Activated CD8-positive, alpha-beta T cell treated with anti-CD3 and anti-CD28 coated beads for 36 hours (primary cell): ENCODE measurements around the gene SOX10. TPM values are rescaled to one million over a fixed set of nuclear protein-coding genes. Genes with fewer than 3 reads are reported as not detected.

Experiments used
- ATAC-seq: fragments of 200-7000 bp; cut with Tn5 transposase; one replicate; pipeline ENCODE4 v1.10.0; 2021; ENCODE audit warnings: mild to moderate bottlenecking, moderate library complexity
- CTCF ChIA-PET: fragments of 350-600 bp; sonication (Branson Sonifier 250); formaldehyde crosslinking; loops from one replicate; lab custom pipeline; 2021; ENCODE audit warnings: antibody characterized with exemption; lab: Charles Lee
- POLR2A ChIA-PET: fragments of 350-600 bp; sonication (Branson Sonifier 250); formaldehyde crosslinking; loops from one replicate; lab custom pipeline; 2021; ENCODE audit warnings: antibody characterized with exemption; lab: Charles Lee
- DNase-seq: peaks from one replicate; pipeline ENCODE4 v3.0.0-alpha.2; 2020
- H3K27ac Mint-ChIP-seq: one replicate; pipeline ENCODE4 v1.8.0; 2021; ENCODE audit warnings: mild to moderate bottlenecking, mixed read lengths
- H3K27me3 Mint-ChIP-seq: one replicate; pipeline ENCODE4 v1.8.0; 2021; ENCODE audit warnings: mixed read lengths
- H3K36me3 Mint-ChIP-seq: one replicate; pipeline ENCODE4 v1.8.0; 2021; ENCODE audit warnings: low read depth, mixed read lengths
- H3K4me1 Mint-ChIP-seq: one replicate; pipeline ENCODE4 v1.8.0; 2021; ENCODE audit warnings: low read depth, mixed read lengths
- H3K4me3 Mint-ChIP-seq: one replicate; pipeline ENCODE4 v1.8.0; 2021; ENCODE audit warnings: mild to moderate bottlenecking, moderate library complexity, mixed read lengths
- H3K9me3 Mint-ChIP-seq: one replicate; pipeline ENCODE4 v1.8.0; 2021; ENCODE audit warnings: mixed read lengths
- CTCF ChIP-seq: fragments of 200-600 bp; IDR thresholded peaks from one replicate; pipeline ENCODE4 v1.8.0; 2022; ENCODE audit warnings: antibody characterized with exemption, mild to moderate bottlenecking
- intact Hi-C: fragments of 100-400 bp; cut with micrococcal nuclease; formaldehyde crosslinking; loops from one replicate; pipeline ENCODE4 v1.10.0; 2022
- total RNA-seq, 2 experiments: library from RNA; stranded (reverse); gene quantifications; one replicate each; pipeline ENCODE4 v1.2.3, GENCODE V29; 2021

SOX10 gene
- total RNA-seq, 2 experiments from 2014 or later, result not detected

- DNase-seq (no peak), ATAC-seq (no peak)
- ChIA-PET CTCF (interaction anchor here (1.1 kb wide), 1 partner anchor 39 kb away, joined by 3 read pairs; no protein-coding TSS in a partner anchor), POLR2A (interaction anchor here (1.2 kb wide), 1 partner anchor 21 kb away, joined by 3 read pairs; no protein-coding TSS in a partner anchor)
- Mint-ChIP-seq H3K4me3 (no peak overlapping the region), H3K9me3 (no peaks in the 10 kb centered on the region), H3K27ac (no peak overlapping the region), H3K36me3 (no peaks in the 10 kb centered on the region), H3K4me1 (no peaks in the 10 kb centered on the region), H3K27me3 (no peaks in the 10 kb centered on the region)
- no peak for TF ChIP-seq CTCF
- intact Hi-C loops, result no loop called here
These were observed 57.4 kb downstream of the SOX10 start for GRCh38 chr22:37926771-37927636.

GRCh38 chr22:37926358-37926757 is 58.0 kb downstream of the SOX10 start:
- ATAC-seq (no peak), DNase-seq (no peak)
- POLR2A ChIA-PET, result interaction anchor here (1.2 kb wide), 1 partner anchor 21 kb away, joined by 3 read pairs; no protein-coding TSS in a partner anchor
- TF ChIP-seq CTCF, result no peak
- intact Hi-C loops, result no loop called here
- Mint-ChIP-seq H3K27me3 (no peaks in the 10 kb centered on the region), H3K27ac (no peak overlapping the region), H3K9me3 (no peaks in the 10 kb centered on the region), H3K4me1 (no peaks in the 10 kb centered on the region), H3K36me3 (no peaks in the 10 kb centered on the region), H3K4me3 (no peak overlapping the region)
- CTCF ChIA-PET, result interaction anchor here (1.1 kb wide), 2 partner anchors 39 to 109 kb away, joined by 3 read pairs; no protein-coding TSS in a partner anchor

GRCh38 chr22:37925767-37926166 is 58.6 kb downstream of the SOX10 start:
- Mint-ChIP-seq H3K36me3 (no peaks in the 10 kb centered on the region), H3K27ac (no peak overlapping the region), H3K4me3 (no peak overlapping the region), H3K27me3 (no peaks in the 10 kb centered on the region), H3K4me1 (no peaks in the 10 kb centered on the region), H3K9me3 (no peaks in the 10 kb centered on the region)
- ATAC-seq, result no peak
- intact Hi-C loops, result no loop called here
- POLR2A ChIA-PET, result no interaction called here
- CTCF ChIA-PET, result interaction anchor here (1.1 kb wide), 1 partner anchor 108 kb away, joined by 3 read pairs; no protein-coding TSS in a partner anchor
- DNase-seq, result no peak
- no peak for TF ChIP-seq CTCF

- Mint-ChIP-seq H3K4me1 (peaks cover under 1% of the 10 kb centered on the region), H3K9me3 (no peaks in the 10 kb centered on the region), H3K27me3 (no peaks in the 10 kb centered on the region), H3K27ac (no peak overlapping the region), H3K36me3 (no peaks in the 10 kb centered on the region), H3K4me3 (no peak overlapping the region)
- no peak for TF ChIP-seq CTCF
- POLR2A ChIA-PET, result no interaction called here
- CTCF ChIA-PET, result interaction anchor here (1.1 kb wide), 1 partner anchor 108 kb away, joined by 3 read pairs; no protein-coding TSS in a partner anchor
- ATAC-seq, result no peak
- DNase-seq, result no peak
- intact Hi-C loops, result no loop called here
These were observed 59.0 kb downstream of the SOX10 start for GRCh38 chr22:37925330-37925729.
